Measurements from ENCODE around the gene PSMA6. TPM values are rescaled to one million over a fixed set of nuclear protein-coding genes. Genes with fewer than 3 reads are reported as not detected.

PSMA6 gene
- total and polyA plus RNA-seq, 2 of the 13 experiments (the other 11 are each of a cell fraction or from before 2014, with no cell fraction given) = 525 to 1,109 TPM

DNA sequence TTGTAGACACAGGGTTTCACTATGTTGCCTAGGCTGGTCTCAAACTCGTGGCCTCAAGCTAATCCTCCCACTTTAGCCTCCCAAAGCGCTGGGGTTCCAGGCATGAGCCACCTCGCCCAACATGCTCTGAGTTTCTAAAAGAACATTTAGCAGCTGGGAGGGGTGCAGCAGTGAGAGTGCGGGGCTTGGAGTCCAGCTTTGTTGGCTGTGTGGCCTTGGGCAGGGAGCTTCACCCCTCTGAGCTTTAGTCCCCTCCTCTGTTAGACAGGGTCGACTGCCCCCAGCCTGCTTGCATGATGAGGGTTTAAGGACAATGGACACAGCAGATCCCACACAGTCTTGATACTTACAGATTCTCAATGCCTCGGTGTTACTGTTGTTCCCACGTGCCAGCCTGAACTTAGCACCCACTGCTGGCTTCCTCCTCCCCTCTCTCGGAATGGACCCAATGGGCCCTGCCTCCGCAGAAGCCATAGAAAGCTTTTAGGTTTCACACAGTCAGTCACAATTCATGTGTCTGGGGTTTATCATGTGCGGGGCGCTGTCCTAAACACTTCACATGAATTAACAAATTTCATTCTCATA lies 54.6 kb downstream of the PSMA6 start (continued):
- TF ChIP-seq ATF7 (IDR thresholded peaks at IDR 0.05) (no peak), ATF7 (CRISPR knock-in tag; IDR thresholded peaks at IDR 0.05) (no peak), ZNF3 (CRISPR knock-in tag; IDR thresholded peaks at IDR 0.05) (no peak), ZNF709 (CRISPR knock-in tag; IDR thresholded peaks at IDR 0.05) (no peak), ZNF766 (CRISPR knock-in tag; IDR thresholded peaks at IDR 0.05; ENCODE audit: borderline replicate concordance) (no peak), TMF1 (CRISPR knock-in tag; IDR thresholded peaks at IDR 0.05; ENCODE audit: low read depth) (no peak), SSRP1 (CRISPR knock-in tag; IDR thresholded peaks at IDR 0.05) (no peak), ZNF160 (CRISPR knock-in tag; IDR thresholded peaks at IDR 0.05) (no peak), ZFP41 (CRISPR knock-in tag; IDR thresholded peaks at IDR 0.05; ENCODE audit: borderline replicate concordance) (no peak), DNMT3B (CRISPR knock-in tag; conservative IDR thresholded peaks at IDR 0.05) (no peak), BHLHE40 (IDR thresholded peaks at IDR 0.05; ENCODE audit: low read length) (peak; percentile 51; the same call in 1 of the 2 replicates), AHR (CRISPR knock-in tag; IDR thresholded peaks at IDR 0.05) (no peak; the same call in 1 of the 2 replicates), WIZ (CRISPR knock-in tag; IDR thresholded peaks at IDR 0.05) (no peak), SNAPC5 (CRISPR knock-in tag; IDR thresholded peaks at IDR 0.05; ENCODE audit: borderline replicate concordance) (no peak; the same call in 1 of the 2 replicates), PTBP1 (IDR thresholded peaks at IDR 0.05; ENCODE audit: low read depth, low read length, poor library complexity, severe bottlenecking) (no peak), FOXP1 (IDR thresholded peaks at IDR 0.05) (no peak), FOXP1 (CRISPR knock-in tag; IDR thresholded peaks at IDR 0.05) (no peak), ZSCAN29 (CRISPR knock-in tag; conservative IDR thresholded peaks at IDR 0.05) (no peak), ZFP36L1 (CRISPR knock-in tag; IDR thresholded peaks at IDR 0.05) (no peak), ZNF713 (CRISPR knock-in tag; IDR thresholded peaks at IDR 0.05) (no peak; the same call in 1 of the 2 replicates), AGO1 (IDR thresholded peaks at IDR 0.05; ENCODE audit: low read depth, low read length, poor library complexity, severe bottlenecking) (no peak), RORA (CRISPR knock-in tag; IDR thresholded peaks at IDR 0.05) (peak; percentile 75; the same call in 1 of the 2 replicates), KDM6A (CRISPR knock-in tag; IDR thresholded peaks at IDR 0.05; ENCODE audit: low read depth) (no peak), ZNF530 (CRISPR knock-in tag; IDR thresholded peaks at IDR 0.05; ENCODE audit: low read depth) (no peak)
- TF ChIP-seq, protein P1, sequence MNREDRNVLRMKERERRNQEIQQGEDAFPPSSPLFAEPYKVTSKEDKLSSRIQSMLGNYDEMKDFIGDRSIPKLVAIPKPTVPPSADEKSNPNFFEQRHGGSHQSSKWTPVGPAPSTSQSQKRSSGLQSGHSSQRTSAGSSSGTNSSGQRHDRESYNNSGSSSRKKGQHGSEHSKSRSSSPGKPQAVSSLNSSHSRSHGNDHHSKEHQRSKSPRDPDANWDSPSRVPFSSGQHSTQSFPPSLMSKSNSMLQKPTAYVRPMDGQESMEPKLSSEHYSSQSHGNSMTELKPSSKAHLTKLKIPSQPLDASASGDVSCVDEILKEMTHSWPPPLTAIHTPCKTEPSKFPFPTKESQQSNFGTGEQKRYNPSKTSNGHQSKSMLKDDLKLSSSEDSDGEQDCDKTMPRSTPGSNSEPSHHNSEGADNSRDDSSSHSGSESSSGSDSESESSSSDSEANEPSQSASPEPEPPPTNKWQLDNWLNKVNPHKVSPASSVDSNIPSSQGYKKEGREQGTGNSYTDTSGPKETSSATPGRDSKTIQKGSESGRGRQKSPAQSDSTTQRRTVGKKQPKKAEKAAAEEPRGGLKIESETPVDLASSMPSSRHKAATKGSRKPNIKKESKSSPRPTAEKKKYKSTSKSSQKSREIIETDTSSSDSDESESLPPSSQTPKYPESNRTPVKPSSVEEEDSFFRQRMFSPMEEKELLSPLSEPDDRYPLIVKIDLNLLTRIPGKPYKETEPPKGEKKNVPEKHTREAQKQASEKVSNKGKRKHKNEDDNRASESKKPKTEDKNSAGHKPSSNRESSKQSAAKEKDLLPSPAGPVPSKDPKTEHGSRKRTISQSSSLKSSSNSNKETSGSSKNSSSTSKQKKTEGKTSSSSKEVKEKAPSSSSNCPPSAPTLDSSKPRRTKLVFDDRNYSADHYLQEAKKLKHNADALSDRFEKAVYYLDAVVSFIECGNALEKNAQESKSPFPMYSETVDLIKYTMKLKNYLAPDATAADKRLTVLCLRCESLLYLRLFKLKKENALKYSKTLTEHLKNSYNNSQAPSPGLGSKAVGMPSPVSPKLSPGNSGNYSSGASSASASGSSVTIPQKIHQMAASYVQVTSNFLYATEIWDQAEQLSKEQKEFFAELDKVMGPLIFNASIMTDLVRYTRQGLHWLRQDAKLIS (CRISPR knock-in tag; IDR thresholded peaks at IDR 0.05) = no peak
- TF ChIP-seq, protein P2, sequence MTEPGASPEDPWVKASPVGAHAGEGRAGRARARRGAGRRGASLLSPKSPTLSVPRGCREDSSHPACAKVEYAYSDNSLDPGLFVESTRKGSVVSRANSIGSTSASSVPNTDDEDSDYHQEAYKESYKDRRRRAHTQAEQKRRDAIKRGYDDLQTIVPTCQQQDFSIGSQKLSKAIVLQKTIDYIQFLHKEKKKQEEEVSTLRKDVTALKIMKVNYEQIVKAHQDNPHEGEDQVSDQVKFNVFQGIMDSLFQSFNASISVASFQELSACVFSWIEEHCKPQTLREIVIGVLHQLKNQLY (CRISPR knock-in tag; IDR thresholded peaks at IDR 0.05) = no peak
- TF ChIP-seq, protein P3, sequence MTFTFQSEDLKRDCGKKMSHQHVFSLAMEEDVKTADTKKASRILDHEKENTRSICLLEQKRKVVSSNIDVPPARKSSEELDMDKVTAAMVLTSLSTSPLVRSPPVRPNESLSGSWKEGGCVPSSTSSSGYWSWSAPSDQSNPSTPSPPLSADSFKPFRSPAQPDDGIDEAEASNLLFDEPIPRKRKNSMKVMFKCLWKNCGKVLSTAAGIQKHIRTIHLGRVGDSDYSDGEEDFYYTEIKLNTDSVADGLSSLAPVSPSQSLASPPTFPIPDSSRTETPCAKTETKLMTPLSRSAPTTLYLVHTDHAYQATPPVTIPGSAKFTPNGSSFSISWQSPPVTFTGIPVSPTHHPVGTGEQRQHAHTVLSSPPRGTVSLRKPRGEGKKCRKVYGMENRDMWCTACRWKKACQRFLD (CRISPR knock-in tag; IDR thresholded peaks at IDR 0.05; ENCODE audit: borderline replicate concordance) = no peak
